HG03060 (cell line): ENCODE data around the gene MGRN1.

ENCODE experiments used
- ATAC-seq: cut with Tn5 transposase; IDR thresholded peaks from one replicate; pipeline ENCODE4 v1.9.1; 2021; ENCODE audit warnings: low read depth, moderate number of reproducible peaks; ENCODE audit not compliant: unreplicated experiment

MGRN1 gene

GRCh38 chr16:4603624-4604170, 20.9 kb upstream of the MGRN1 start:
- no peak for ATAC-seq

DNA sequence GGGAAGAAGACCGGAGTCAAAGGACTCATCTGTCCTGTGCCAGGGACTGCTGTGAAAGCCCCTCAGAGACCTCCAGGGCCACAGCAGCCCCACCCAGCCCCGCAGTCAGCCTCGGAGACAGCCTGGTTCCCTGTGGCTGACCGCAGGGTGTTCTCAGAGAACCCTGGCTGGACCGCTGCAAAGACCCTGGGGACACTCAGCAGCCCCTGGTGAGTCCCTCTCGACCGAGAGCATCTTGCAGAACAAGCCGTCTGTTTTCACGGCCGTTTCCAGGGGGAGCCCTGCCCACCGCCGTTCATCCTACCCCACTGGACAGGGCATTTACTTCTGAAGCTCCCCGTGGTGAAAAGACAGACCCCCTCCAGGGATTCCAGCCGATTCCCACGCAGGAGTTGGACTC, 20.2 kb upstream of the MGRN1 start:
- ATAC-seq, result no peak

GRCh38 chr16:4606354-4606753, 18.3 kb upstream of the MGRN1 start:
- ATAC-seq, result no peak

DNA sequence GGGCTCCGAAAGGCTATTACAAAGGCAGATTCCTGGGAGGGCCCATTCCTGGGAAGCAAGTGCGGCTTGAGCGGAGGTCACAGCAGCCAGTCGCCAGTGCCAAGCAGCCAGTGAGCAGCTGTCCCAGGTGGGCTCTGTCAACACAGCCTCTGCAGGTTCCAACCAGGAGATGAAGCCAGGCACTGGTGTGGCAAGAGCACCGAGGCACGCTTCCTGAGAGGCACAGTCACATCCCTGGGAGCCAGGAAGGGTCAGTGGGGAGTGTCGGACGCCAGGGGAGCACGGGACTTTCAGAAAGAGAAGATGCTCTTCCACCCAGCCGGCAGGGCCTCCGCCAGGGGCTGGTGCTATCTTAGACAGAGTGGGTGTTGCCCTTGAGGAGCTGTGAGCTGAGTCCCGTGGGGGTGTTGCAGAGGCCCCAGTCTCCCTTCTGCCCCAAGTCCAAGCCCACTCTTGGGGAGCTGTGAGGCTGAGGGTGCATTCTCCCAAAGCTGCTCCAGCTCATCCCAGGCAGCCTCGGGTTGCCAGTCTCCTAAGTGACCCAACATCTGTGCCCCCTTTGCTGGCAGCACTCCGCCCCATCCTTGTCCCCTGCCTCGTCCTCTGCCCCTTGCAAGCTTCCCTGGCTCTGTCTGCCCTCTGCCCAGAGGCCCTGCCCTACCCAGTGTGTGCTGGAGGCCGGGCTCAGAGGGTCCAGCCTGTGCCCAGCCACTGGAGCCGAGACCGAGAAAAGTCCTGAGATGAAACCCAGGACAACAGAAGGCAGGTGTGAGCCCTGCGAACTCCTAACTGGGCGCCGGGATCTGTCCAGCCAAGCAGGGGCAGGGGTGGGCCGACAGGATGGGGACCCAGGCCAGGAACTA, 16.6 kb upstream of the MGRN1 start:
- ATAC-seq, result no peak

DNA sequence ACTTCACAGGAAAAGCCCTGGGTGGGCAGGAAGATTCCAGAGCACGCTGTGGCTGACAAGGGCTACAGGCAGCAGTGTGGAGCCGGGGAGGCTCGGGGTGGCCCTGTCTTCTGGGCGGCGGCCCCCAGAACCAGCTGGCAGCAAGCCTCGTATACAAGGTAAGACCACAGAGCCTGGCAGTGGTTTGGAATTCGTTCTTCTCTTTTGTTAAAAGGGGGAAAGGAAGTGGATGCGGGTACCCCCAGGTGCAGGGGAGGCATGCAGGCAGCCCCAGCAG, 16.0 kb upstream of the MGRN1 start:
- no peak for ATAC-seq

- no peak for ATAC-seq
Measured at GRCh38 chr16:4609200-4610010, 15.2 kb upstream of the MGRN1 start.

- no peak for ATAC-seq
Measured at GRCh38 chr16:4610011-4611005, 14.3 kb upstream of the MGRN1 start.

- no peak for ATAC-seq
Measured at GRCh38 chr16:4611337-4612021, 13.1 kb upstream of the MGRN1 start.

DNA sequence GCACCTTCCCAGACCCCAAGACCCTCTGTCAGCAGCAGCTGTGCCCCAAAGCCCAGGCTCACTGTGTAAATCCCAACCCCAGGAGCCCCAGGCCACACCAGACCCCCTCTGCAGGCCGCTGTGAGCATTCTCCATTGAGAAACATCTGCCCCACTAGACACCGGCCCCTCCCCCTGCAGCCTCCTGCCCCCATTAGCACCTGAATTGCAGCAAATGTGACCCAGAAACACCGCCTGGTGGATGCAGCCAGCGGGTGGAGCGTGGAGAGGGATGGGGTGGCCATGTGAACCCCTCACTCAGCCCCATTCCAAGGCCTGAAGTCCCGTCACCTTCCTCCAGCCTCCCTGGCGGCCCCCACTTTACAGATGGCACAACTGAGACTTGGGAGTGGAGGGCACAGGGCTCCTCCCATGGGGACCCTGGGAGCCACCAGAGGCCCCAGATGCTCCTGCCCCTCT, 12.1 kb upstream of the MGRN1 start:
- no peak for ATAC-seq

DNA sequence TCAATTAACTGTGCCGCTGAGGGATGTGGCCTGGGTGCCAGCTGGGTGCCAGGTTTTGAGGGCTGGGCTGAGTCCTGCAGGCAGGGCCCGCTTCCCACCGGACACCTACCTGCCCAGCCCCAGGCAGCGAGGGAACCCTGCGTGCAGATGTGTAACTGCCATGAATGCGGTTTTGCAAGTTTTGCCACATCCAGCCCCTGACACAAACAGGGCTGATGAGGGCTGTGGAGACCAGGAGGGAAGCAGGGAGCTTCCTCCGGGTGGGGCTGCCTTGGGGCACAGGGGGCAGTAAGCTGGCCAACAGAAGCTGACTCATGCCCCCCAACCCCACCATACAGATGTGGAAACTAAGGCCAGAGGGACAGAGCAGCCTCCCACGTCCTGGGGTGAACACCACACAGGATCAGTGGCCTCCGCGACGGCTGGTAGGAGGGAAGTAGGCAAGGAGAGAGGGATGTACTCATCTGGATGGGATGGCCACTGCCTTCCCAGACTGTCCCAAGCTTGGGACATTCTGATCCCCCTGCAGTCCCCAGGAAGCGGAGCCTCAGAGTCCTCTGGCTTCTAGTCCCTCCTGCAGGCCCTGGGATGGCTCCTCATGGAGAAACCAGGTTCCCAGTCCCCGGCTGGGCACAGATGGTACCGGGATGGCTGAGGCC, 11.5 kb upstream of the MGRN1 start:
- no peak for ATAC-seq

DNA sequence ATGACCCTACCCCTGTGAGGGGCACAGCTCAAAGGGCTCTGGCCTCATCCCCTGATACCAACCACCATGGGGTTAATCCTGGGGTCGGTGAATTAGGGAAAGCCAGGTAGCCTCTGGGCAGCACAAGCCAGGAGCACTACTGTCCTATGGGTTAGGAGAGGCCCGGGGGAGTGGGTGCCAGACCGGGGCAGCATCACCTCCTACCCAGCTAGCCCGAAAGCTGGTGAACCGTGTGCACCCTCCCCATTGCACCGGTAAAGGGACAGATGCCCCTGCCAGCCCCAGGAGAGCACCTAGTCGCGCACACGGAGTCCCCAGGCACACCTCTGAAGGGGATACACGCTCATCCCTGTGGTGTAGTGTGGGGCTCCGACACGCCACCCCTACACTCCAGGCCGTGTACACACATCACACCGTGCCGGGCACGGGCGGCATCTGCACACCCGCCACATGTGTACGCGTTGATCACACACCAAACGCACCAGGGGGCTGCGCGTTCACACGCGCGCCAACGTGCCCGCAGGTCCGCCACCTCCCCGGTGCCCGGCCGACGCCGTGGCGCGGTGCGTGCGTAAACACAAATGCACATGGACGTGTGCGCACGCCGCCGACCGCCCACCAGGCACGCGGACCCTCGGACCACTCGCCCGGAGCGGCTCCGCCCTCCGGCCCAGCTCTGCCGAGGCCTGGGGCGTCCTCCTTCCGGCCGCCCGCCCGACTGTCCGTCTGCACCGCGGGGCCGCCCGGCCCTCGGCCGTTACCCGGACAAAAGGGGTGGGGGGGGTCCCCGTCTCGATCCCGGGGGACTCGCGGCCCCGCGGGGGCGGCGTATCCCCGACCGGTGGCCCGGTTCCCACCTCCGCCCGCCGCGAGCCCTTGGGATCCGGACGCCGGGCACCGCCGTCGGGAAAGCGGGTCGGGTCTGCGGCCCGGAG, 10.7 kb upstream of the MGRN1 start:
- no peak for ATAC-seq

- peak; percentile 46 for ATAC-seq
Measured at GRCh38 chr16:4614571-4615383, 9.8 kb upstream of the MGRN1 start, which contains the start of gene UBALD1. UBALD1 (minus strand) TSS chr16:4614888; CDS start chr16:4614797, 91 bp downstream.

GRCh38 chr16:4615384-4616046, 9.1 kb upstream of the MGRN1 start:
- no peak for ATAC-seq

DNA sequence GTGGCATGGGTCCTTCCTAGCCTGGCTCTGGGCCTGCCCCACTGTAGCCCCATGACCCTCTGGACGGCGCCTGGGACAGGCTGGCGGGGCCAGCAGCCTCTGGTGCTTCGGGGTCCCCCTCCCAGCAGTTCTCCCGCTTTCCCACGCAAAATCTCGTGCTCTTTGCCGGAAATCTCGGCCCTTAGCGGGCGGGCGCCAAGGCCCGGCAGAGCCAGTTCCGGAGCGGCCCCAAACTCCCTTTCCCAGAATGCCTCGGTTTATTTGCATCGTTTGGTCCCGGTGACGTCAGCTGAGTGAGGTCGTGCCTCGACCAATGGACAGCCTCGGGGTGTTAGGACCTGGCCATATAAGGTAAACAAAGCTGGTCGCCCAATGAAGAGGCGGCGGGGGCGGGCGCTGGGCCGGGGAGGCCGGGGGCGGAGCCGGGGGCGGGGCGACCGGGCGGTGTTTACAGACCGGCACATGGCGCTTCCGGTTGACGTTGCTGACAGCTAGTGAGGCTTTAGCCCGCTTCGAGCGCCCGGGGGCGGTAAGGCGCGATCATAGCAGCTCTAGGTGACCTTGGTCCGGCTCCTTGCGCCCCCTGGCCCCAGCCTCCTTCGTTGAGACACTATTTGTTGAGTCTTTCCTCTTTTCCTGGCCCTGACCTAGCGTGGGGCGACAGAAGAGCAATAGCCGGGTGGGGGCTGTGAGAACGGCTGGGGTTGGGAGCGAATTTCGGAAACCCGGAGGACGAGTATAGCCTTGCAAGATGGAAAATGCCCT, 8.4 kb upstream of the MGRN1 start:
- peak; percentile 81 for ATAC-seq

DNA sequence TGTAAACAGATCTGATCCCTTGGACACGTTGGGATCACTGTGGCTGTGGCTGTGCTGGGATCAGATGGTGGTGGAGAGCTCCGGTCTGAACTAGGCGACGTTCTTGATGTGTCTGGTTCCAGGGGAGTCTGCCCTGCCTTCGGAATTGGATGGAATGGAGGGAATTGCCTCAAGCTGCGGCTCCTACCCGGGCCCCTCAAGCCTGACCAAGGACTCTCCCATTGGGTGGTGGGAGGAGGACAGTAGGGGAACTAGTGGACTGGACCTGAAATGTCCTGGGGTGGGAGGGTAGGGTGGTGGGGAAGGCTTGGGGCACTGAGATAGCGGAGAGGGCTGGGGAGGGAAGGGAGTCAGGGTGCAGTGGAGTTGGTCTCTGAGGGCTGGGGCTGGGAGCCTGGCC, 6.7 kb upstream of the MGRN1 start:
- ATAC-seq, result no peak
